ENCODE results near the gene GGA2.
"Not testable (repeated sequence)": the region's sequence is repeated elsewhere in the genome, so short reads cannot be mapped to it uniquely, and the experiment has no call there.

GGA2 gene

DNA sequence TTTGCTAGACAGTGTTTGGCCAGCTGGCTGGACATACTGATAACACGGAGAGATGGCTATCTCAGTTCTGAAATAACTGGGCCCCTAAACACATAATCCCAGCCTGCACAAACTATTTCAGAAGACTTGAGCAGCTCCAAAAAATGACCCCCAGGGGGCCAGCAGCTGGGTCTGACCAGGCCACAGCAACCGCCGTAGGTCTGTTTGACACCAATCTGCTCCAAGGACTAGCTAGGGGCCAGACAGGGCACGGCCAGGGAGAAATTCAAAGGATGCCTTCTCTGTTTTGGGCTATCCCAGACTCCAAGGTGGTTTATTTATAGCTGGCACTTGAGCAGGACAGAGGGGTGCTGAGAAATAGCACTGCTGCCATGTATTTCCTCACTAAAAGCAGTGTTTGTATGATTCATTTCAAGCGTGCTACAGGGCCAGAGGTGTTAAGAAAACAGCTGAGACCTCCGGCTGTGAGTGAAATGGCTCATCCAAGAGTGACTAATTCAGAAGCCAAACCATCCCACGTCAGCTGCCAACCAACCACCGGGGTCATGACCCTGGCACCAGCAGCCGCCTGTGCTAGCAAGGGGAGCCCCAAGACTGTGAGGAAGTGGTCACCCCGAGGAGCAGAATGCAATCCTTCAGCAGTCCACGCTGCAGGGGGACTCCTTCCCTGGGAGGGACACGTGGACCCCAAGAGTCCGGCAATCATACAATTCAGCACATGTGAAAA lies 5.7 kb downstream of the GGA2 start:
- DNase-seq (ENCODE audit: low spot score): no peak

DNA sequence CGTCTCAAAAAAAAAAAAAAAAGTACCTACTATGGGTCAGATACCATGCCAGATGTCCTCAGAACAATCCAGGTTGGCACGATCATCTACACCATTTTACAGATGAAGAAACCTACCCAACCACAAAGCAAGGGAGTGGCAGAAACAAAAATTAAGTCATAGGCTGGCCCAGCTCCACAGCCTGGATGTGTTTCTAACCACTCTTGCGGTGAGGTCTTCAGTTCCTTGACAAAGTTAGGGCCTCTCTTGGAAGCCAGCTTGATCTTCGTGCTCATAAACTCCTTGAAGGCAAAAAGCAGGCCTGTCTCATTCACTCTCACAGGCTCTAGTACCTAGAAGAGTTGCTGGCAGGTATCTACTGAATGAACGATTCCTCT lies 6.2 kb downstream of the GGA2 start:
- DNase-seq (ENCODE audit: low spot score): no peak

DNA sequence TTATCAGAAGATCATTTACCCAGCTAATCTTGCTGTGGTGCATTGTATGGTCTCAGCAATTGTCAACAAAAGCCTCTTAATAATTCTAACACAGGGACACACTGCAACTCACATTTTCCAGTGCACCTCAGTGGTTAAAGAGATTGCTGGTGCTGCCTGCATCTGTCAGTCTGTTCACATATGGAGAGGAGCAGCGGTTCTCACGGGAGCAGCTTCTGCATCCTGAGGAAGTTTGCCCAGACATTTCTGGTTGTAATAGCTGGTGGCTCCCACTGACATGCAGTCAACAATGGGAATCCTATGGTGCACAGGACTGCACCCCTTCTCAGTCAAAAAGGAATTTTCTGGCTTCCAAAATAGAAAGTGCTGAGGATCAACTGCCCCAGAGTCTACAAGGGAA lies 7.8 kb downstream of the GGA2 start:
- DNase-seq (ENCODE audit: low spot score): no peak

DNA sequence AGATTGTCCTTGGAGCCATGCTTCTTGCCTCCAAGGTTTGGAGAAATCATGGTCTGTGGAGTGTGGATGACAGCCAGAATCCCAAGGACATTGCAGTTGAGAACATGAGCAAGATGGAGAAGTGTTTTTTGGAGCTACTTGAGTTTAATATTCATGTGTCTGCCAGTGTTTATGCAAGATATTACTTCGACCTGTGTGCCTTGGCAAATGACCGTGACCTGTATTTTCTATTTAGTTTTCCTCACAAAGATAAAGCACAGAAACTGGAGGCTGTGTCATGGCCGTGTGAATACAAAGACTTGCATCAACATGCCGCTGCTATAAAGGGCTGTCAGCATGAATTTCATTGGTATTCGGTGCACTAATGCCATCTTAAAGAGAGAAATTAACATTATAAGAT lies 9.0 kb downstream of the GGA2 start:
- no peak for DNase-seq (ENCODE audit: low spot score)

DNA sequence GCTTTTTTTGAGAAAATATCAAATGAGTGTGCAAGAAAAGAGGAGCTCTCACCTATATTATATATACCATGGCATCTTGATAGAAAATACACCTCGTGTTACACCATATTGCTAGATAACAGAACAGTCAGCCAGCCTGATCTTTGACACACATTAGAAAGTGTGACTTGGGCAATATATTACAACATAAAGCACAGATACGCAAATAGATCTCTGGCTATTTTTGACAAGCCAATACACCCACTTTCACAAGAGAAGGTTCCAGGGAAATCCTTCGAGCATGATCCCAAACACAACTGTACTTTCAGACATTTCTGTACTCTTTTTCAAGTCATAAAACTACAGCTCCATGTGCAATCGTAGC lies 9.4 kb downstream of the GGA2 start:
- DNase-seq (ENCODE audit: low spot score): peak; percentile 9

DNA sequence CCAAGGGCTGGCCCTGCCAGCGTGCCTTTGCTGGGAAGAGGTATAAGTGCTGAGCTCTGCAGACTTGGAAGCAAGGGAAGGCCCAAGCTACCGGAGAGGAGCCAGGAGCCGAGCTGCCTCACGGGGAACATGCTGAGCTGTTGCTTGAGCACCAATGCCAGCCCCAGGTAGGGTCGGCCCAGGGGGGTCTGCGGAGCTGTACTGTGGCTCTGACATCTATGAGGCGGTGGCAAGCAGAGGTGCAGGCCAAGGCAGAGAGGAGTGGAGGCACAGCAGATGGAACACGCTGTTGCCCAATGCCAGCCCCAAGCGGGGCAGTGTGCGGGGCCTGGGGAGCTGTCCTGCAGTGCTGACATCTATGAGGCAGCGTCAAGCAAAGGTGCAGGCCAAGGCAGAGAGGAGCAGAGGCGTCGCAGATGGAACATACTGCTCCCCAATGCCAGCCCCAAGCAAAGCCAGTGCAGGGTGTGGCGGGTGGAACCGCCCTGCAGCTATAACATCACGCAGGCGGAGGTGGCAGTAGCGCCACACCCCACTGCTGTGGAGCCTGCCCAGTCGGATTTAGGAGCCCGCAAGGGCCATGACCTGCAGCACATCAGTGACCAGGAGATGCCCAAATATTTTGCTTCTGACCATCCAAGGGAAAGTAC lies 10.0 kb downstream of the GGA2 start:
- peak; percentile 67 for DNase-seq (ENCODE audit: low spot score)

DNA sequence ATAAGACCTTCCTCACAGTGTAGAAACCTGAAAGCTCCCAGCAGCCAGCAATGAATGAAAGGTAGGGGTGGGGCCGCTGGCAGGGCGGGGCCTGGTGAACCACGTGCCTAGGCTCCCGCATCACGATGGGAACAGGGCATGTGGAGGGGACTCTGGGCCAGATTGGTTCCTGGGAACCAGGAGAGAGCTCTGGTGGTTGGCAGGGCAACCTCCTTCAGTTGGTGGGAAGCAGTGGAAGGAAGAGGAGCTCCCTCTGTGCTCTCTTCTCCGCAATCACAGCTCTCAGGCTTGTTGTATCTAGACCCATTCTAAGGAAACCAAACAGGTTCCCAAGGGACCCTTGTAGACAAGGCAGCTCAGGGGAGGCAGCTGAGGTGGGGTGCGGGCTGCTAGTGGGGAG lies 10.5 kb downstream of the GGA2 start:
- no peak for DNase-seq (ENCODE audit: low spot score)

DNA sequence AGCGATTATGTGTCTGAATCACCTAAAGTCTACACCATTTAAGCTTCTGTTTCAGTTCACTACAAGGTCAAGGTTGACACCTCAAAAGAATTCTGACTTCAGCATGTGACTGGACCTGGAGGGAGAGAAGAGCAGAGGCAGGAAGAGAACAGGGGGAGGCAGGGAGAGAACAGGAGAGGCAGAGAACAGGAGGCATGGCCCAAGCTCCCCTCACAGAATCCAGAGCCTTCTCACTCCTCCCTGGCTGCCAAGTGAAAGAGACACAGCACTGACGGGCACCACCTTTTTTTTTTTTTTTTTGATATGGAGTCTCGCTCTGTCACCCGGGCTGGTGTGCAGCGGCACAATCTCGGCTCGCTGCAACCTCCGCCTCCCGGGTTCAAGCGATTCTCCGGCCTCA lies 11.4 kb downstream of the GGA2 start:
- DNase-seq (ENCODE audit: low spot score): no peak

DNA sequence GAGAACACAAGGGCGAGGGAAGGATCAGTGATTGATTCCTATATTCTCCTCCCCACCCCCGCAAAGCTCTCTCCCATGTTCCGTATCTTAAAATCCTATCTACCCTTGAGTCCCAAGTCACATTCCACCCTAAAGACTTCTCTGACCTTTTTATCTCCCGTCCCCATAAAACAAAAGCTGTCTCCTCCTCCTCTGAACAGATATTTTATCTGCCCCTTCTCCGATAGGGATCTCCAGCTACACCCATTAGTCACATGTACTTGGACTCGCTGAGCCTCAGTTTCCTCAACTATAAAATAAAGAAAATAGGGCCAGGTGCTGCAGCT lies 12.8 kb downstream of the GGA2 start:
- no peak for DNase-seq (ENCODE audit: low spot score)

DNA sequence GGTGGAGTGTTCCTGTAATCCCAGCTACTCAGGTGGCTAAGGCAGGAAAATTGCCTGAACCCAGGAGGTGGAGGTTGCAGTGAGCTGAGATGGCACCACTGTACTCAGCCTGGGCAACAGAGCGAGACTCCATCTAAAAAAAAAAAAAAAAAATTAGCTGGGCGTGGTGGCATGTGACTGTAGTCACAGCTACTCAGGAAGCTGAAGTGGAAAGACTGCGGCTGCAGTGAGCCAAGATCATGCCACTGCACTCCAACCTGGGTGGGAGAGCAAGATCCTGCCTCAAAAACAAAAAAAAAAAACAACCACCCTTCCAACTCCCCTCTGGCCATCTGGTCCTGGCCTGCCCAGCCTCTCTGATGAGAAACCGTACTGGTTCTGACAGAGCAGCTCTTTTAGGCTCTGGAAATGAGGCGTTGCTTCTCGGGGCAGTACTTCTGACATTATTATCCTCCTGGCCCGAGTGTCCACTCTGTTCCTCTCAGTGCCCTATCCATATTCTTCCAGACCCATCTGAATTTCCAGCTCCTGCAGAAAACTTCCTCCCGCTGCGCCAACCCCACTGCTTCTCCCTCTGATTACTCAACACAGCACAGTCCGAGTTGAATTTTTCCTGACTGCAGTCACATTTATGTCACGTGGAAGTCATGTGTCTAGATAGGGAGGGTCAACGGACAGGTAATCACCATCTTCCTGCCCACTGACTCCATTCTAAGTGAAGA lies 13.3 kb downstream of the GGA2 start:
- DNase-seq (ENCODE audit: low spot score): no peak

DNA sequence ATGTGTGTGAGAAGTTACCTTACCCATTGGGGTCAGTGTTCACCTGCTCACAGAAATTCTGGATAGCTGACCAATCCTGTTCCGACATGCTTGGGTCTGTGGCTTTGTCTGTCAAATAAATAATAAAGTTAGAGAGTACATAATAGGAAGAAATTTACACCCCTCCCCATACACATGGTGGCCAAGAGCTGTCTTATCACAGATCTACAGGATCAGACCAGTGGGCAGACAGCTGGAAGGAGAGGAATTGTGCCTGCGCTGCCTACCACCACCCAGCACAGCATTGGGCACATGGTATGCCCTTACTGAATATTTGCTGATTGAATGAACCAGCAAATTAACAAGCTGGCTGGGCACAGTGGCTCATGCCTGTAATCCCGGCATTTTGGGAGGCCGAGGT lies 14.6 kb downstream of the GGA2 start:
- no peak for DNase-seq (ENCODE audit: low spot score)

DNA sequence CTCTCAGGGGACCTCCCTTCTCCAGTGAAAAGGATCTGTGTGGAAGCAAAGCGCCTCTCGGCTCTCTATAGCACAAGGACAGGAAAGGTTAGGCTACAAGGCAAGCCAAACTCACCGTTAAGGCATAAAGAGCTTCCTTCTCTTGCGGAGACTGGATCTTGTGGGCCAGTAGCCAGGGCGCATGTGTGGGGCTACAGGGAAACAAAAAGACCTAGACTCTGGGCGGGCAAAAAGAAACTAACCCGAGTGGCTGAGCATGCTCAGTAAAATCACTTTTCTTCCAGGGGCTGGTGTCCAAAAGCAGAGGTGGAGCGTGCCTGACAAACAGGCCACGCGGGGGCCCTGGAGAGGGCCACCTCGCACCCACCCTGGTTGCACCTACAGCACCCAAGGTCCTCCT lies 16.1 kb downstream of the GGA2 start:
- DNase-seq (ENCODE audit: low spot score): no peak

DNA sequence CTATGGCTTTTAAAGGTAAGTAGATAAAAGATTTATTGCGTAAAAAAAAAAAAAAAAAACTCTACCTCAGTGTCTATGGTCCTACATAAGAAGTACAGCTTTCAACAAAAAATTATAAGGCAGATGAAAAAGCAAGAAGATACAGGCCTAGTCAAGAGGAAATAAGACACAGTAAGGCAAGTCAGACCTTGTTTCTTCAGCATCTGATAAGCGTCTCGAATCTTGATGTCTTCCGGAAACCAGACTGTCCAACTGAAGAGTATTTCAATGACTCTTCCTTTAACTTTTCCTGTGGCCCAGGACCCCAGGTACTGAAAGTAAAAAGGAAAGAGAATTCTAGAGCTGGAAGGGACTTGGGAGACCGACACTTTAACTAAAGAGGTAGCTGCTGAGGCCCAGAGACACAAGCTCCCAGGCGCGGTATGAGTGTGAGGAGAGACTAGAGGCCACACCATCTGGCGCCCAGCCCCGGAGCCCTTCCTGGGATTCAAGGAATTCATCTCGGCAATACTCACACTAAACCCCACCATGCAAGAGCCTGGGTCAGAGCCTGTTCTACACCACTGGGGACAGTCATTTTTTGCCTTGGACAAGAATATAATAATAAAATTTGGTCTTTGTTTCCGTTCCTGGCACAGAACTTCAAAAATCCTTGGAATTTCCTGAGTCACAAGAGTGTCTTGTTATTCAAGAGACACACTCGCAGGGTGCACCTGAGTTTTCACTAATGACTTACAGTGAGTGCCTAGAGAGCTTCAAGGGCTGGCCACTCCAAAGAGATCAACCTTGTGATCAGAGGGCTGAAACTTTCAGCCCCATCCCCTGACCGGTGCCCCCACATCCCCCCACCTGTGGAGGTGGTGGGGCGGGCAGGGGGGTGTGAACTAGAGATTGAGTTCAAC lies 18.6 kb downstream of the GGA2 start:
- no peak for DNase-seq (ENCODE audit: low spot score)

DNA sequence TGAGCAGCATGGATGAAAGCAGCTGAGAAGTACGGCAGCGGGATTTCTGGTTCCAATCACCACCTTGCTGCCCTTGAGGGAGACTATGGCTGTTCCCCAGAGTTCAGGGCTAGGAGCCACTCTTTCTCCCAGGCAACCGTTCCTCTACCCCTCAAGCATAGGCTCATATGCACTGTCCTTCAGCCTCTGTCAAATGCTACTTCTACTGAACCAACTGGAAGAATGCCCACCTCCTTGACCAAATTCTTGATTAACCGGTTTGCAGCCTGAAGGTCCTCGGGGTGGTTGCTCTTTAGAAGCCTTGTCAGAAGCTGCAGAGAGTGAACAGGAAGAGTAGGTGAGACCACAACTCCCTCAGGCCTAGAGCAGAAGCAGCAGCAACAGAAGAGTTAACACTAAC lies 23.8 kb downstream of the GGA2 start:
- DNase-seq (ENCODE audit: low spot score): no peak

DNA sequence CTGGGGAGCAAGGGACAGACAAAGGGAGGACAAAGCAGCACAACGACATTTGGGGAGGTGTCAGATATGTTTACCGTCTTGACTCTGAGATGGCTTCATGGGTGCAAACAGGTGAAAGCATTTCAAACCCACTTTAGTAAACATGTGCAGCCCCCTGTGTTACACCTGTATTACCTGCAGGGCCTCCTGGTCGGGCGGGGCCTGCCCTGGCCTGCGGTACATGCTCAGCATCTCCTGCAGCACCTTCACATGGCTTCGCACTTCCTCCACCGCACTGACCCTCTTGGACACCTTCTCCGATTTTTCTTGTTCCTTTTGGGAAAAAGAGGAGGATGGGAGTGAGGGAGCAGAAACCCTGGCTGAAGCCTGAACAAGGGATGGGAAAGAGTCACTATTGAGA lies 24.5 kb downstream of the GGA2 start:
- DNase-seq (ENCODE audit: low spot score): no peak

DNA sequence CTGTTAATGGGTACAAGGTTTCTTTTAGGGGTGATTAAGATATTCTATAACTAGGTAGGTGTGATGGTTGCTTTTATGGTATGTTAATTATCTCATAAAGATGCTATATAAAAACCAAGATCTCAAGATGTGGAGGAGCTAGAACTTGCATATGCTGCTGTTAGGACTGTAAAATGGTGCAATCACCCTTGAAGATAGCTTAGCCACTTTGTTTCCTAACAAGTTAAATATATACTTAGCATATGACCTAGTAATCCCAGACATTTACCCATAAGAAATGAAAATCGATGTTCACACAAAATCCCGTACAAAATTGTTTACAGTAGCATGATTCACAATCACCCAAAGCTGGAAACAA lies 25.1 kb downstream of the GGA2 start:
- DNase-seq (ENCODE audit: low spot score): no peak

DNA sequence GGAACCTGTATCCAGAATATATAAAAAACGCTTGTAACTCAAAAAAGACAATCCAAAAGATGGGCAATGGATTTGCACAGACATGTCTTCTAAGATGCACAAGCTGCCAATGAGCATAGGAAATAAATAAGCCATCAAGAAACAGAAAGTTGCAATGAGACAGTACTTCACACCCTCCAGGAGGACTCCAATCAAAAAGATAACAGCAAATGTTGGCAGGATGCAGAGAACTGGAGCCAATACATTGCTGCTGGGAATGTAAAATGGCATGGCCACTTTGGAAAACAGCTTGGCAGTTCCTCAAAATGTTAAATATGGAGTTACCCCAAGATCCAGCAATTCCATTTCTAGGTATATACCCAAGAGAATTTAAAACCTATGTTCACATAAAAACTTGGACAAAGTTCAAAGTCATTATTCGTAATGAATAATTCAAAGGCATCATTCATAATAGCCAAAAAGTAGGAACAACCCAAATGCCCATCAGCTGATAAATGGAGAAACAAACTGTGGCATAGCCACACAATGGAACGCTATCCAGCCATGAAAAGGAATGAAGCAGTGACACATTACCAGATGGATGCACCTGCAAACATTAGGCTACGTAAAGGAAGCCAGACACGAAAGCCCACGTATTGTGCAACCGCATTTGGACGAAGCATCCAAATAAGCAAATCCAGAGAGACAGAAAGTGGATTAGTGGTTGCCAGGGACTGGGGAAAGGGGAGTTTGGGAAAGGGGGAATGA lies 25.6 kb downstream of the GGA2 start:
- no peak for DNase-seq (ENCODE audit: low spot score)

DNA sequence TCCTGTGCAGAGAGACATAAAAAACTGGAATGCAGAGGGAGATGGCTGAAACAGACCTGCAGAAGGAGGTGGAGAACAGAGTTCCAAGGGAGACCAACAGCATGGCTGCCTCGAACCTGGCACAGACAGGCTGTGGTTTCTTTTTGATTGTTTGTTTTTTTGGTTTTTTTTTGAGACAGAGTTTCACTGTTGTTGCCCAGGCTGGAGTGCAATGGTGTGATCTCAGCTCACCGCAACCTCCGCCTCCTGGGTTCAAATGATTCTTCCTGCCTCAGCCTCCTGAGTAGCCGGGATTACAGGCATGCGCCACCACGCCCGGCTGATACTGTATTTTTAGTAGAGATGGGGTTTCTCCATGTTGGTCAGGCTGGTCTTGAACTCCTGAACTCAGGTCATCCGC lies 26.8 kb downstream of the GGA2 start:
- DNase-seq (ENCODE audit: low spot score): not testable (repeated sequence)

DNA sequence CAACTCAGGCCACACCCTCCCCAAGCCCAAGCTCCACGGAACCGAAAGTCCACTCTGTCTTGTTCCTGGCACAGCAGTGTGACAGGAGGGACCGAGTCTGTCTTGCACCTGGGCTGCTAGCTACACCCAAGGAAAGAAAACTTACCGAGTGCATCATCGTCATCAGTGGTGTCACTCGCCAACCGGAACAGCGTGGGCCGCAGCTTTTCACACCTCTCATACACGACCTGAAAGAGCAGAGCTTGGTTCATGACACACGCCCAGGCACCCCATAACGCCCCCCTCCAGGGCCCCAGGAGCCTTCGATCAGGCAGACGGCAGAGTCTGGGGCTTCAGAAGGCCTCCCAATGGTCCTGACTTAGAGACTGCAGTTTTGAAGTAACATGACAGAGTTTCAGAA lies 27.5 kb downstream of the GGA2 start:
- no peak for DNase-seq (ENCODE audit: low spot score)

DNA sequence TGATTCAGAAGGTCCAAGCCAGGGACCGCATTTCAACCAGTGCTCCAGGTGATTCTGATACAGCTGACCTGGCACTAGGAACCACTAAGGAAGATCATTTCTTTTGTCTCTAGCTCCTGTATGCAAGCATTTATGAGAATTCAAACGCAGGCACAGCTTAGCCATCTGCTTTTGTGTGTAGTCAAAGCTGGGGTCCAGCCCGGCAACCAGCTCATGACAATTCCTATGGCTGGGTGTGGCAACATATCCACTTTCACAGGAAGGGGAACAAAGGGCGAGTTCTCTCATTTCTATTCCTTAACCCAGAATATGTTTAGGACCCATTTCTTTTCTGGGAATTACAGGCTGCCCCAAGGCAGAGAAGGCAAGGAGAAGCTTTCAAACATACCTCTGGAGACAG lies 30.0 kb downstream of the GGA2 start:
- DNase-seq (ENCODE audit: low spot score): no peak

DNA sequence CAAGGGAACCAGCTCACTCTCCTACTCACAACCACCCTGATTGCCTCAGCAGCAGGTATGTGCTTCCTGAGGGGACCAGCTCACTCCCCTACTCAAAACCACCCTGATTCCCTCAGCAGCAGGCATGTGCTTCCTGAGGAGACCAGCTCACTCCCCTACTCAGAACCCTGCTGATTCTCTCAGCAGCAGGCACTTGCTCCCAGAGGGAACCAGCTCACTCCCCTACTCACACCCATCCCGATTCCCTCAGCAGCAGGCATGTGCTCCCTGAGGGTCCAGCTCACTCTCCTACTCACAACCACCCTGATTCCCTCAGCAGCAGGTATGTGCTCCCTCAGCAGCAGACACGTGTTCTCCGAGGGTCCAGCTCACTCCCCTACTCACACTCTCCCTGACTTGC lies 31.2 kb downstream of the GGA2 start:
- no peak for DNase-seq (ENCODE audit: low spot score)

DNA sequence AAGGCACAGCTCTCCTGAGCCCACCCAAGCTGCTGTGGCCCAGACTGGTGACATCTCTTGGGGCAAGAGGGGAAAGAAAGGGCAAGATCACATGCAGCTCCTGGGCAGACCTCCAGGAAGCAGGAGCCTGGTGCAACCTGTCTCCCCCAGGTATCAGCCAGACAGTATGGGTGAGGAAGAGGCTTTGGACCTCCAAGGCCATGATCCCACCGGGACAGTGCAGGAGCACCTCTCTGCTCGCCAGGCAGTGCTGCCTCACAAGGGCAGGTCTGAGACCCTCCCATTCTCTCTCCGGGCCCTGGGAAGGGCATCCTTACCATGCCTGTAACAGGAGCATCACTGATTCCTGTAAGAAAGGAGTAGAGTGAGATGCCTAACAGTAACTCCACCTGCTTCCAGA lies 31.7 kb downstream of the GGA2 start:
- DNase-seq (ENCODE audit: low spot score): no peak

All from hematopoietic multipotent progenitor cell treated with erythropoietin and hydrocortisone succinate and interleukin-3 and kit ligand, for 17 days (in vitro differentiated cells).